Trophoblast cell (in vitro differentiated cells and primary cell): Measurements from ENCODE around the gene IFI30.

Experiments used
- DNase-seq, 2 donors: peaks; one replicate each; pipeline ENCODE4 v3.0.0-alpha.2; 2016
- H2AFZ ChIP-seq: 2 replicates; pipeline ENCODE4 v1.6.1; 2013; ENCODE audit warnings: low read length, moderate library complexity, mild to moderate bottlenecking; ENCODE audit not compliant: insufficient read depth, poor library complexity
- H2AK5ac ChIP-seq: 2 replicates; pipeline ENCODE4 v1.6.1; 2013; ENCODE audit warnings: mild to moderate bottlenecking, low read length
- H2BK120ac ChIP-seq: 2 replicates; pipeline ENCODE4 v1.6.1; 2013; ENCODE audit warnings: low read length, mild to moderate bottlenecking, moderate library complexity; ENCODE audit not compliant: insufficient read depth, poor library complexity
- H2BK12ac ChIP-seq: 2 replicates; pipeline ENCODE4 v1.6.1; 2013; ENCODE audit warnings: mild to moderate bottlenecking, low read length, moderate library complexity
- H2BK5ac ChIP-seq: 2 replicates; pipeline ENCODE4 v1.6.1; 2013; ENCODE audit warnings: low read length, low read depth, moderate library complexity, mild to moderate bottlenecking; ENCODE audit not compliant: poor library complexity
- H3K14ac ChIP-seq: 2 replicates; pipeline ENCODE4 v1.6.1; 2013; ENCODE audit warnings: mild to moderate bottlenecking, low read length
- H3K18ac ChIP-seq: 2 replicates; pipeline ENCODE4 v1.6.1; 2013; ENCODE audit warnings: mild to moderate bottlenecking, low read length
- H3K23ac ChIP-seq: 2 replicates; pipeline ENCODE4 v1.6.1; 2013; ENCODE audit warnings: low read length
- H3K27ac ChIP-seq: 2 replicates; pipeline ENCODE4 v1.5.1; 2013; ENCODE audit warnings: low read depth, mild to moderate bottlenecking, inconsistent platforms, low read length, moderate library complexity
- H3K27me3 ChIP-seq: 2 replicates; pipeline ENCODE4 v1.6.1; 2013; ENCODE audit warnings: inconsistent platforms, mild to moderate bottlenecking, low read length, moderate library complexity; ENCODE audit not compliant: insufficient read depth
- H3K36me3 ChIP-seq, 2 experiments: 1 replicate in 1 of 2; 2 replicates in 1 of 2; pipeline ENCODE4 v1.6.1; 2013; ENCODE audit warnings: low read length in 2 of 2, mild to moderate bottlenecking in 2 of 2, moderate library complexity in 1 of 2; ENCODE audit not compliant: insufficient read depth in 2 of 2, control insufficient read depth in 1 of 2
- H3K4ac ChIP-seq: 2 replicates; pipeline ENCODE4 v1.6.1; 2013; ENCODE audit warnings: low read depth, mild to moderate bottlenecking, low read length, moderate library complexity
- H3K4me1 ChIP-seq, 2 experiments: 1 replicate in 1 of 2; 2 replicates in 1 of 2; pipeline ENCODE4 v1.6.1; 2013; ENCODE audit warnings: low read length in 2 of 2, mild to moderate bottlenecking in 2 of 2, moderate library complexity in 1 of 2; ENCODE audit not compliant: insufficient read depth in 2 of 2, control insufficient read depth in 1 of 2
- H3K4me2 ChIP-seq: 2 replicates; pipeline ENCODE4 v1.6.1; 2013; ENCODE audit warnings: inconsistent platforms, mild to moderate bottlenecking, low read length, moderate library complexity
- H3K4me3 ChIP-seq: 2 replicates; pipeline ENCODE4 v1.5.1; 2013; ENCODE audit warnings: mild to moderate bottlenecking, low read depth, low read length, inconsistent platforms
- H3K79me1 ChIP-seq: one replicate; pipeline ENCODE4 v1.6.1; 2013; ENCODE audit warnings: low read length
- H3K79me2 ChIP-seq: 2 replicates; pipeline ENCODE4 v1.6.1; 2013; ENCODE audit warnings: low read length, mild to moderate bottlenecking; ENCODE audit not compliant: control insufficient read depth, insufficient read depth, poor library complexity
- H3K9ac ChIP-seq: 2 replicates; pipeline ENCODE4 v1.6.1; 2013; ENCODE audit warnings: mild to moderate bottlenecking, low read length
- H3K9me3 ChIP-seq: 2 replicates; pipeline ENCODE4 v1.6.1; 2013; ENCODE audit warnings: low read depth, mild to moderate bottlenecking, control low read depth, inconsistent platforms, low read length; ENCODE audit not compliant: insufficient read depth
- H4K12ac ChIP-seq: 2 replicates; pipeline ENCODE4 v1.6.1; 2013; ENCODE audit warnings: low read depth, mild to moderate bottlenecking, low read length, moderate library complexity
- H4K8ac ChIP-seq: 2 replicates; pipeline ENCODE4 v1.6.1; 2013; ENCODE audit warnings: low read depth, mild to moderate bottlenecking, low read length, moderate library complexity
- H4K91ac ChIP-seq: one replicate; pipeline ENCODE4 v1.6.1; 2013; ENCODE audit warnings: low read depth, mild to moderate bottlenecking, low read length, moderate library complexity
- WGBS: extraction: QIAGEN DNeasy Blood & Tissue Kit; methylation state at CpG from one replicate; pipeline ENCODE4 v1.1.7; 2013; ENCODE audit warnings: missing lambda C conversion rate; ENCODE audit not compliant: insufficient read length, insufficient coverage; ENCODE audit errors: extremely low coverage; 5-methylcytosine and 5-hydroxymethylcytosine counted together

The IFI30 gene

DNA sequence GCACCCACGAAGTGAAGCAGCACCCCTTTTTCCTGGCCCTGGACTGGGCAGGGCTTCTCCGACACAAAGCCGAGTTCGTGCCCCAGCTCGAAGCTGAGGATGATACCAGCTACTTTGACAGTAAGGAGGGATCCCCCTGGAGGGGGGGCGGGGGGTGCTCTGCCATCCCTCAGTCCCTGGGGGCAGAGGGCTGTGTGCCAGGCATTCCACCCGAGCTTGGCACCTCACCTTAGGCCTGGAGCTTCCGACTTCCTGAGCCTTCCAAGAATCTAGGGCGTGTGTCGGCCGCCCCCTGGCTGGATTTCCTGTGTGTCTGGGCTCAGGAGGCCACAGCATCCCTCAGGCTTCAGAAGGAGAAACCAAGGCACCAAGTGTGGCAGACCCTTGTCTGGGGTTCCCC, 36.4 kb upstream of the IFI30 start:
- Histone ChIP-seq H4K8ac (no peak overlapping the region), H3K36me3 (peaks cover 12 to 18% of the 10 kb centered on the region in 2 experiments), H3K9ac (no peak overlapping the region), H3K4me1 (no peaks in the 10 kb centered on the region), H3K4me2 (no peak overlapping the region), H3K27me3 (no peaks in the 10 kb centered on the region), H3K23ac (no peak overlapping the region), H3K79me1 (no peaks in the 10 kb centered on the region), H3K4me3 (no peak overlapping the region), H3K79me2 (no peaks in the 10 kb centered on the region), H2BK12ac (no peak overlapping the region), H3K9me3 (no peaks in the 10 kb centered on the region), H2BK120ac (no peak overlapping the region), H3K14ac (no peak overlapping the region), H3K27ac (no peak overlapping the region), H4K91ac (no peak overlapping the region), H2BK5ac (no peak overlapping the region), H3K18ac (no peak overlapping the region), H4K12ac (no peak overlapping the region), H2AK5ac (no peak overlapping the region), H3K4ac (no peak overlapping the region), H2AFZ (no peak overlapping the region)
- DNase-seq = no peak
- no CpG with 5 or more reads among the region's 11 CpGs for WGBS

DNA sequence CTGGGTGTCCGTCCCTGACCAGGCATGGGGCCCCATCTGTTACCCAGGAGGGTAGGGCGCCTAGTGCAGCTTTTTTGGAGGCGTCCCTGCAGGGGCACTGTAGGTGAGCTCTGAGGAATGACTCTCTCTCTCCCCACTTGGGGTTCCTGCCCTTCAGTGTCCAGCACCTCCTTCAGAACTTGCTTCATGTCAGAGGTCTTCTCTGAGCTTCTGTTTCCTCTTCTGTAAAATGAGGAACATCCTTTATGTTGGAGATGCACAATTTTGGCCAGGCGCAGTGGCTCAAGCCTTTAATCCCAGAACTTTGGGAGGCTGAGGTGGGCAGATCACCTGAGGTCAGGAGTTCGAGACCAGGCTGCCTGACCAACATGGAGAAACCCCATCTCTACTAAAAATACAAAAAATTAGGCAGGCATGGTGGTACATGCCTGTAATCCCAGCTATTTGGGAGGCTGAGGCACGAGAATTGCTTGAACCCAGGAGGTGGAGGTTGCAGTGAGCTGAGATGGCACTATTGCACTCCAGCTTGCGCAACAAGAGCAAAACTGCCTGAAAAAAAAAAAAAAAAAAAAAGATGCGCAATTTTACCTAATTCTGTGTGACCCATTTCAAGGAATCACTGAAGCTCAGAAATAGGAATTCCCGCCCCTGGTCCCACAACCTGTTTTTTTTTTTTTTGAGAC, 35.8 kb upstream of the IFI30 start:
- Histone ChIP-seq H3K18ac (no peak overlapping the region), H3K27ac (no peak overlapping the region), H3K27me3 (no peaks in the 10 kb centered on the region), H4K12ac (no peak overlapping the region), H3K4me2 (no peak overlapping the region), H3K9me3 (no peaks in the 10 kb centered on the region), H2BK12ac (no peak overlapping the region), H3K79me2 (no peaks in the 10 kb centered on the region), H2AK5ac (no peak overlapping the region), H3K9ac (no peak overlapping the region), H3K4ac (no peak overlapping the region), H2BK120ac (no peak overlapping the region), H2AFZ (no peak overlapping the region), H3K36me3 (peaks cover 12 to 18% of the 10 kb centered on the region in 2 experiments), H3K79me1 (no peaks in the 10 kb centered on the region), H3K4me3 (no peak overlapping the region), H4K91ac (no peak overlapping the region), H3K14ac (no peak overlapping the region), H2BK5ac (no peak overlapping the region), H3K4me1 (no peaks in the 10 kb centered on the region), H4K8ac (no peak overlapping the region), H3K23ac (no peak overlapping the region)
- no CpG with 5 or more reads among the region's 9 CpGs for WGBS
- no peak for DNase-seq

GRCh38 chr19:18140473-18140872, 33.1 kb upstream of the IFI30 start:
- Histone ChIP-seq H4K91ac (no peak overlapping the region), H3K9ac (no peak overlapping the region), H3K4me1 (no peaks in the 10 kb centered on the region), H3K23ac (no peak overlapping the region), H3K79me1 (no peaks in the 10 kb centered on the region), H3K36me3 (peaks cover 16 to 24% of the 10 kb centered on the region in 2 experiments), H2AK5ac (no peak overlapping the region), H2BK5ac (no peak overlapping the region), H4K8ac (no peak overlapping the region), H4K12ac (no peak overlapping the region), H3K27me3 (no peaks in the 10 kb centered on the region), H3K9me3 (no peaks in the 10 kb centered on the region), H2AFZ (no peak overlapping the region), H2BK120ac (no peak overlapping the region), H3K4me2 (no peak overlapping the region), H3K4me3 (no peak overlapping the region), H3K79me2 (no peaks in the 10 kb centered on the region), H3K14ac (no peak overlapping the region), H2BK12ac (no peak overlapping the region), H3K27ac (no peak overlapping the region), H3K18ac (no peak overlapping the region), H3K4ac (no peak overlapping the region)
- WGBS = no CpG with 5 or more reads among the region's 1 CpG
- no peak for DNase-seq

DNA sequence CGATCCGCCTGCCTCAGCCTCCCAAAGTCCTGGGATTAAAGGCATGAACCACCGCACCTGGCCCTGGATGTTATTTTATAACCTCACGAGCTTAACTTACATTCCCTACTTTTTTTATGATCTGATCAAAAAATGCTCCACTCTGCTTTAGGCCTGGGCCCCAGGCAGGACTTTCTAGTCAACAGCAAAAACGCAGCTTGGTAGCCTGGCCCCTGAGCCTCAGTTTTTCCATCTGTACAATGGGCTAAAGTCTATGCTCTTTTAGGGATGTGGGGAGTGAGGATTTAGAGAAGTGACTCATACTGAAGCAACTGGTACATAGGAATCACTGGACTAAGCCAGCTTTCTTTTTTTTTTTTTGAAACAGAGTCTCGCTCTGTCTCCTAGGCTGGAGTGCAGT, 32.6 kb upstream of the IFI30 start:
- no peak overlapping the region for H3K14ac ChIP-seq
- DNase-seq = no peak
- no peak overlapping the region for H3K27ac ChIP-seq
- H4K8ac ChIP-seq = no peak overlapping the region
- no peak overlapping the region for H2BK5ac ChIP-seq
- H4K91ac ChIP-seq = no peak overlapping the region
- H3K4me2 ChIP-seq = no peak overlapping the region
- no peaks in the 10 kb centered on the region for H3K4me1 ChIP-seq
- H3K27me3 ChIP-seq = no peaks in the 10 kb centered on the region
- H3K23ac ChIP-seq = no peak overlapping the region
- H2BK12ac ChIP-seq = no peak overlapping the region
- H2AFZ ChIP-seq = no peak overlapping the region
- H3K79me1 ChIP-seq = no peaks in the 10 kb centered on the region
- WGBS = no CpG with 5 or more reads among the region's 6 CpGs
- no peak overlapping the region for H3K4me3 ChIP-seq
- no peak overlapping the region for H3K18ac ChIP-seq
- no peaks in the 10 kb centered on the region for H3K79me2 ChIP-seq
- H3K4ac ChIP-seq = no peak overlapping the region
- H2AK5ac ChIP-seq = no peak overlapping the region
- H4K12ac ChIP-seq = no peak overlapping the region
- H2BK120ac ChIP-seq = no peak overlapping the region
- no peak overlapping the region for H3K9ac ChIP-seq
- peaks cover 20 to 24% of the 10 kb centered on the region in 2 experiments for H3K36me3 ChIP-seq
- H3K9me3 ChIP-seq = no peaks in the 10 kb centered on the region
